Epithelial cell of proximal tubule (primary cell): ENCODE measurements around the gene OSBPL10. TPM values are rescaled to one million over a fixed set of nuclear protein-coding genes. Genes with fewer than 3 reads are reported as not detected.

Experiments used
- DNase-seq: peaks from one replicate; pipeline ENCODE4 v3.0.0-alpha.2; 2011; ENCODE audit warnings: low read depth
- H3K4me3 ChIP-seq: 2 replicates; pipeline ENCODE4 v1.5.1; 2011; ENCODE audit warnings: low read depth, mild to moderate bottlenecking, low read length
- CTCF ChIP-seq: conservative IDR thresholded peaks from 2 replicates; pipeline ENCODE4 v1.5.1; 2012; ENCODE audit warnings: low read depth, mild to moderate bottlenecking, low read length
- total RNA-seq: library from RNA; depleted of rRNA; stranded (reverse); fragments of >200 nt; gene quantifications from 2 replicates; pipeline ENCODE4 v1.2.3, GENCODE V29; 2015

OSBPL10 gene
- total RNA-seq, 1 donor from 2014 or later: 17.5 TPM

GRCh38 chr3:31892916-31893573, 88.0 kb downstream of the OSBPL10 start:
- DNase-seq: no peak
- TF ChIP-seq CTCF: no peak
- no peak overlapping the region for H3K4me3 ChIP-seq

GRCh38 chr3:31892500-31892899, 88.6 kb downstream of the OSBPL10 start:
- no peak for TF ChIP-seq CTCF
- H3K4me3 ChIP-seq: no peak overlapping the region
- no peak for DNase-seq

GRCh38 chr3:31891876-31892455, 89.1 kb downstream of the OSBPL10 start:
- H3K4me3 ChIP-seq: no peak overlapping the region
- DNase-seq: no peak
- no peak for TF ChIP-seq CTCF

GRCh38 chr3:31890742-31891469, 90.2 kb downstream of the OSBPL10 start:
- no peak for DNase-seq
- no peak overlapping the region for H3K4me3 ChIP-seq
- TF ChIP-seq CTCF: no peak

- DNase-seq: no peak
- H3K4me3 ChIP-seq: no peak overlapping the region
- no peak for TF ChIP-seq CTCF
These were observed 91.1 kb downstream of the OSBPL10 start for GRCh38 chr3:31890007-31890406.

GRCh38 chr3:31885235-31885634, 95.8 kb downstream of the OSBPL10 start:
- DNase-seq: no peak
- H3K4me3 ChIP-seq: no peak overlapping the region
- no peak for TF ChIP-seq CTCF
